Activated CD8-positive, alpha-beta memory T cell treated with anti-CD3 and anti-CD28 coated beads, Interleukin-2, amount 50 U/mL, for 48 hours (primary cell): Measurements from ENCODE around the gene ZFP28.

Source experiments
- DNase-seq: peaks from one replicate; pipeline ENCODE4 v3.0.0-alpha.2; 2020

The ZFP28 gene

GRCh38 chr19:56596676-56597075, 57.9 kb downstream of the ZFP28 start:
- no peak for DNase-seq

- DNase-seq = no peak
These were observed 58.9 kb downstream of the ZFP28 start for GRCh38 chr19:56597696-56598095.

- DNase-seq = no peak
These were observed 62.6 kb downstream of the ZFP28 start for GRCh38 chr19:56601375-56601774.

GRCh38 chr19:56603829-56604228, 65.1 kb downstream of the ZFP28 start:
- no peak for DNase-seq
